ENCODE measurements around the gene MDM2.

The MDM2 gene

GRCh38 chr12:68882251-68882964, 74.4 kb downstream of the MDM2 start:
- DNase-seq: no peak

- no peak for DNase-seq
Observed at GRCh38 chr12:68883151-68883550, 75.2 kb downstream of the MDM2 start.

GRCh38 chr12:68884251-68884650, 76.3 kb downstream of the MDM2 start:
- no peak for DNase-seq

- DNase-seq: no peak
Observed at GRCh38 chr12:68885381-68885780, 77.4 kb downstream of the MDM2 start.

- DNase-seq: no peak
Observed at GRCh38 chr12:68886636-68887572, 78.9 kb downstream of the MDM2 start.

GRCh38 chr12:68887641-68888040, 79.7 kb downstream of the MDM2 start:
- DNase-seq: no peak

- no peak for DNase-seq
Observed at GRCh38 chr12:68888243-68888642, 80.3 kb downstream of the MDM2 start.

- DNase-seq: no peak
Observed at GRCh38 chr12:68890701-68891113, 82.7 kb downstream of the MDM2 start.

- no peak for DNase-seq
Observed at GRCh38 chr12:68891141-68891540, 83.2 kb downstream of the MDM2 start.

GRCh38 chr12:68893201-68893600, 85.2 kb downstream of the MDM2 start:
- no peak for DNase-seq

GRCh38 chr12:68893741-68894140, 85.8 kb downstream of the MDM2 start:
- no peak for DNase-seq

GRCh38 chr12:68894276-68894855, 86.4 kb downstream of the MDM2 start:
- DNase-seq: no peak

GRCh38 chr12:68896881-68897540, 89.0 kb downstream of the MDM2 start:
- DNase-seq: peak; percentile 4

- peak; percentile 38 for DNase-seq
Observed at GRCh38 chr12:68899251-68899771, 91.3 kb downstream of the MDM2 start.

GRCh38 chr12:68900241-68900640, 92.3 kb downstream of the MDM2 start:
- DNase-seq: no peak
